Tibial artery (tissue), 4 donors: ENCODE data around the gene PPP1CC.

Experiments
- DNase-seq, 2 donors: peaks; one replicate each; pipeline ENCODE4 v3.0.0-alpha.2; 2019
- H3K27ac ChIP-seq, 2 donors: fragments of 200-600 bp; sonication (generic) in 1 of 2; 1 replicate in 1 of 2; 2 replicates in 1 of 2; pipeline ENCODE4 v1.5.1; 2018 to 2019; ENCODE audit warnings: mild to moderate bottlenecking in 1 of 2
- H3K27me3 ChIP-seq, 2 donors: fragments of 200-600 bp; sonication (generic) in 1 of 2; one replicate each; pipeline versions ENCODE4 v1.5.1 to v1.6.0; 2016 to 2019
- H3K36me3 ChIP-seq, 3 donors: fragments of 200-600 bp; sonication (generic) in 2 of 3; one replicate each; pipeline ENCODE4 v1.5.1; 2016 to 2019; ENCODE audit warnings: mild to moderate bottlenecking in 2 of 3
- H3K4me1 ChIP-seq, 4 donors: fragments of 200-600 bp; sonication (generic) in 2 of 4; 1 replicate in 3 of 4; 2 replicates in 1 of 4; pipeline ENCODE4 v1.5.1; 2016 to 2019
- H3K4me3 ChIP-seq, 2 donors: fragments of 200-600 bp; sonication (generic) in 1 of 2; 1 replicate in 1 of 2; 2 replicates in 1 of 2; pipeline ENCODE4 v1.5.1; 2018 to 2019; ENCODE audit warnings: mild to moderate bottlenecking in 2 of 2
- H3K9me3 ChIP-seq, 3 donors: fragments of 200-600 bp; sonication (generic) in 1 of 3; one replicate each; pipeline ENCODE4 v1.5.1; 2016 to 2019
- intact Hi-C: fragments of 100-400 bp; cut with DNase I; formaldehyde crosslinking; loops from one replicate; pipeline ENCODE4 v1.15.0; 2023; ENCODE audit warnings: low total_unique reads
- TF ChIP-seq, protein P1 (sequence below), 2 experiments: fragments of 200-600 bp in 1 of 2; fragments of 450-650 bp in 1 of 2; IDR thresholded peaks; one replicate each; pipeline ENCODE4 v1.5.1; 2017 to 2019; ENCODE audit warnings: antibody characterized with exemption in 2 of 2, mild to moderate bottlenecking in 1 of 2, moderate library complexity in 1 of 2

PPP1CC gene

DNA sequence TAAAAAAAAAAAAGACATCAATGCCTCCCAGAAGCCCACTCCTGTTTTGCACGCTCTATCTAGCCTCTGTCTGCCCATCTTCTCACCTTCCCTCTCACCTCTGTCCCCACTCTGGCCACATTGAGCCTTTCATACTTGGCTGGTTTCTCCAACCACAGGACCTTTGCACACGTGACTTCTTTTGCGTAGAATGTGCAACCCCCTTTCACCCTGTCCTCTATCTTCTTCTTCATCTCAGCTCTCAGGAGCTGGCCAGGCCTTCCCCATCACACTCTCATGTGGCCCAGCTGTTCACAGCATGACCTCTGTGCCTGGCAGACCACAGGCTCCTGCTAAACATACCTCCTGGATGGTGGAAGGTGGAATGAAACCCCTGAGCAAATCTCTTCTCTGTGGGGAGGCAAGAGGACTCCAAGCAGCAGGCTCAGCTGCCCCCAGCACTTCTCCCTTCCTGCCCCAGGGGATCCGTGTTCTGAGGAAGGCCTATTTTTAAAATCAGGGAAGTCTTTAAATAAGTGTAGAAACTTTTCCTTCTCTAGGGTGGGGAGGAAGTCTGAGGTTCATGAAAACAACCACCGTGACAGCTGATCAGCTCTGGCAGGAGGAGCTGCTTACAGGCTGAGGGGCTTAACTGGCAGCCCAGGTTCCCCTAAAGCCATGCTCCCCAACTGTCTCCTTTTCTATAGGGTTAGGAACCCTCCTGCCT, 65.3 kb downstream of the PPP1CC start:
- intact Hi-C loops, result no loop called here
- no peaks in the 10 kb centered on the region for H3K27me3 ChIP-seq
- TF ChIP-seq, protein P1, sequence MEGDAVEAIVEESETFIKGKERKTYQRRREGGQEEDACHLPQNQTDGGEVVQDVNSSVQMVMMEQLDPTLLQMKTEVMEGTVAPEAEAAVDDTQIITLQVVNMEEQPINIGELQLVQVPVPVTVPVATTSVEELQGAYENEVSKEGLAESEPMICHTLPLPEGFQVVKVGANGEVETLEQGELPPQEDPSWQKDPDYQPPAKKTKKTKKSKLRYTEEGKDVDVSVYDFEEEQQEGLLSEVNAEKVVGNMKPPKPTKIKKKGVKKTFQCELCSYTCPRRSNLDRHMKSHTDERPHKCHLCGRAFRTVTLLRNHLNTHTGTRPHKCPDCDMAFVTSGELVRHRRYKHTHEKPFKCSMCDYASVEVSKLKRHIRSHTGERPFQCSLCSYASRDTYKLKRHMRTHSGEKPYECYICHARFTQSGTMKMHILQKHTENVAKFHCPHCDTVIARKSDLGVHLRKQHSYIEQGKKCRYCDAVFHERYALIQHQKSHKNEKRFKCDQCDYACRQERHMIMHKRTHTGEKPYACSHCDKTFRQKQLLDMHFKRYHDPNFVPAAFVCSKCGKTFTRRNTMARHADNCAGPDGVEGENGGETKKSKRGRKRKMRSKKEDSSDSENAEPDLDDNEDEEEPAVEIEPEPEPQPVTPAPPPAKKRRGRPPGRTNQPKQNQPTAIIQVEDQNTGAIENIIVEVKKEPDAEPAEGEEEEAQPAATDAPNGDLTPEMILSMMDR (IDR thresholded peaks at IDR 0.05), result no peak
- H3K4me1 ChIP-seq, result peaks cover 0 to 3% (median 0%) of the 10 kb centered on the region in 4 donors
- no peak overlapping the region for H3K27ac ChIP-seq
- no peak overlapping the region for H3K4me3 ChIP-seq
- H3K9me3 ChIP-seq, result no peaks in the 10 kb centered on the region
- DNase-seq, result no peak
- H3K36me3 ChIP-seq, result no peaks in the 10 kb centered on the region

DNA sequence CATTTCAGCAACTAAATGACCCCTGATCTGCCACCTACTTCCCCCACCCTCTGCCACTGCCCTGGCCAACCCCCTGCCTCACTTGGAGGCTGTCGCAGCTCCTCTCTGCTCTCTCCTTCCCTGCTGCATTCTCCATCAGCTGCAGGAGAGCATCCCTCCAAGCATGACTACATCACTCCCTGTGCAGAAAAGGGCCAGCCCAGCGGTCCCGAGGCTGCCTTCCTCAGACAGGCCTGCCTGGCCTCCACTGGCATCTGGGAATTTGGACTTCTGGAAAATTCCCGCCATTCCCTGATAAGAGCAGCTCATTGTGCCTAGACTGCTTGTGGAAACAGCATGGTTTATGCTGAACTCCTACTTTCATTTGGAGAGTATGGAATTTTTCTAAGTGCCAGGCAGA, 66.5 kb downstream of the PPP1CC start:
- no peak overlapping the region for H3K4me3 ChIP-seq
- intact Hi-C loops, result no loop called here

DNA sequence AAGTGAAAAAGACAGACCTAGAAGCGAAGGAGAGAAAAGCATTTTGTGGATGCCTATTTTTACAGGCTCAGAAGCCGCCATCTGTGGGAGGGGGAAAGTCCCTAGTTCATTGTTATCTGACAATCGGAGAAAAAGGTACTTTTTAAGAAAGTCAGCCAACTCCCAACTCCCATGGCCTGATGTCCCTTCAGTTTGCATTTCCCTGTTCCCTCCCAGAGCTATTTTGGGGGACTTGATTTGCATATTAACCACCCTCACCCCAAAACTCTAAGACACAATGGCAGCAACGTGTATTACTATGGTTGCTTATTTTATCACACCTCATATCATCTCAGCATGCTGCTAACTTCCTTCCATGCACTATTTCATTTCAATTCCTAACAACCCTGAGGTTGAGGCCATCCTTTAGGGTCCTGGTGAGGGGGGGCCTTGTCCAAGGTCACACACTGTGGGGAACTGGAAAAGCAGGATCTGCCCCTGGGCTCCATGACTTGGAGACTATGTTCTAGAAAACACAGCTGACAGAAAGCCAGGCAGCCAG, 72.5 kb downstream of the PPP1CC start:
- H3K4me1 ChIP-seq, result no peaks in the 10 kb centered on the region
- H3K36me3 ChIP-seq, result peaks cover 0 to 6% (median 0%) of the 10 kb centered on the region in 3 donors
- H3K4me3 ChIP-seq, result no peak overlapping the region
- no peak for DNase-seq
- intact Hi-C loops, result no loop called here
- H3K27me3 ChIP-seq, result no peaks in the 10 kb centered on the region
- TF ChIP-seq, protein P1 (IDR thresholded peaks at IDR 0.05), result no peak
- H3K9me3 ChIP-seq, result peaks cover 0 to 15% (median 14%) of the 10 kb centered on the region in 3 donors
- H3K27ac ChIP-seq, result no peak overlapping the region

More for the DNA sequence above, 66.5 kb downstream of the PPP1CC start:
- TF ChIP-seq, protein P1 (IDR thresholded peaks at IDR 0.05), result no peak
- no peaks in the 10 kb centered on the region for H3K9me3 ChIP-seq
- DNase-seq, result no peak
- H3K4me1 ChIP-seq, result peaks cover 0 to 3% (median 0%) of the 10 kb centered on the region in 4 donors
- H3K27ac ChIP-seq, result no peak overlapping the region
- H3K27me3 ChIP-seq, result no peaks in the 10 kb centered on the region
- no peaks in the 10 kb centered on the region for H3K36me3 ChIP-seq
